SH-SY5Y (cell line): ENCODE measurements around the gene FBXO21.

Source experiments
- GATA2 ChIP-seq: IDR thresholded peaks from 2 replicates; pipeline ENCODE4 v1.6.1; 2011; ENCODE audit warnings: mild to moderate bottlenecking, low read depth, low read length
- GATA3 ChIP-seq: IDR thresholded peaks from 2 replicates; pipeline ENCODE4 v1.6.1; 2011; ENCODE audit warnings: low read depth, mild to moderate bottlenecking, low read length, moderate library complexity

- TF ChIP-seq GATA2 (no peak), GATA3 (no peak)
Observed at GRCh38 chr12:117102800-117103181, 87.5 kb downstream of the FBXO21 start.
